ENCODE data around the gene SH3GL2. TPM values are rescaled to one million over a fixed set of nuclear protein-coding genes. Genes with fewer than 3 reads are reported as not detected.

The SH3GL2 gene
- polyA plus RNA-seq, 1 donor (not counting 4 experiments of a cell fraction or from before 2014, with no cell fraction given): not detected

DNA sequence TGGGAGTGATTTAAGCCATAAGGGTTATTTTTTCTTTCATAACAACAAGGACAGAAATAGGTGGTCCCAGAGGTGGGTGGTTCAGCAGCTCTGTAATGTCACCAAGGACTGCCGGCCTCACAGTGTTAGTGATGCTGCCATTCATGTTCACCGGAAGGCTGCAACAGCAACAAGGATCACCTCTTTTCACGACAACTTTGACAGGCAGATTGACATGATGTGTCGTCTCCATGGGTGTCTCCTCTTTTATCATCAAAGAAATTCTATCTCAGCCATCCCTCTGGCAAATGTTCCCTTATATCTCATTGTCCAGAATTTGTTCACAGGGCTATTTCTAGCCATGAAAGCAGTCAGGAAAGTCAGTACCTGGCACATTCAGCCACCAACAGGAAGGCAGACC lies 231.5 kb downstream of the SH3GL2 start:
- TF ChIP-seq, protein P1, sequence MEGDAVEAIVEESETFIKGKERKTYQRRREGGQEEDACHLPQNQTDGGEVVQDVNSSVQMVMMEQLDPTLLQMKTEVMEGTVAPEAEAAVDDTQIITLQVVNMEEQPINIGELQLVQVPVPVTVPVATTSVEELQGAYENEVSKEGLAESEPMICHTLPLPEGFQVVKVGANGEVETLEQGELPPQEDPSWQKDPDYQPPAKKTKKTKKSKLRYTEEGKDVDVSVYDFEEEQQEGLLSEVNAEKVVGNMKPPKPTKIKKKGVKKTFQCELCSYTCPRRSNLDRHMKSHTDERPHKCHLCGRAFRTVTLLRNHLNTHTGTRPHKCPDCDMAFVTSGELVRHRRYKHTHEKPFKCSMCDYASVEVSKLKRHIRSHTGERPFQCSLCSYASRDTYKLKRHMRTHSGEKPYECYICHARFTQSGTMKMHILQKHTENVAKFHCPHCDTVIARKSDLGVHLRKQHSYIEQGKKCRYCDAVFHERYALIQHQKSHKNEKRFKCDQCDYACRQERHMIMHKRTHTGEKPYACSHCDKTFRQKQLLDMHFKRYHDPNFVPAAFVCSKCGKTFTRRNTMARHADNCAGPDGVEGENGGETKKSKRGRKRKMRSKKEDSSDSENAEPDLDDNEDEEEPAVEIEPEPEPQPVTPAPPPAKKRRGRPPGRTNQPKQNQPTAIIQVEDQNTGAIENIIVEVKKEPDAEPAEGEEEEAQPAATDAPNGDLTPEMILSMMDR (optimal IDR thresholded peaks at IDR 0.05 in 1 of 3, IDR thresholded peaks at IDR 0.05 in 1 of 3, conservative IDR thresholded peaks at IDR 0.05 in 1 of 3; ENCODE audit: extremely low read depth in 1 of 3, insufficient read depth in 2 of 3, low read length in 3 of 3): no peak
- no peak for TF ChIP-seq EZH2 (IDR thresholded peaks at IDR 0.05; ENCODE audit: low read length)
- DNase-seq (ENCODE audit: low read depth, low spot score) (no peak), FAIRE-seq (no peak)
- Histone ChIP-seq H3K9me1 (ENCODE audit: control insufficient read depth, extremely low read depth, insufficient read depth, low read length) (no peaks in the 10 kb centered on the region), H3K9me3 (ENCODE audit: control insufficient read depth, low read depth, low read length) (no peaks in the 10 kb centered on the region), H3K4me2 (ENCODE audit: control insufficient read depth, extremely low read depth, insufficient read depth, low read depth, low read length) (no peak overlapping the region), H3K79me2 (ENCODE audit: control insufficient read depth, insufficient read depth, low read length) (no peaks in the 10 kb centered on the region), H3K4me3 (ENCODE audit: control insufficient read depth in 2 of 3, extremely low read depth in 1 of 3, insufficient read depth in 2 of 3, low read depth in 1 of 3, low read length in 3 of 3) (no peak overlapping the region), H3K27ac (ENCODE audit: control insufficient read depth, insufficient read depth, low read length) (no peak overlapping the region), H3K27me3 (ENCODE audit: control insufficient read depth, extremely low read depth, insufficient read depth, low read length) (no peaks in the 10 kb centered on the region), H3K36me3 (ENCODE audit: control insufficient read depth in 2 of 2, extremely low read depth in 1 of 2, insufficient read depth in 2 of 2, low read length in 2 of 2) (no peaks in the 10 kb centered on the region), H3K4me1 (ENCODE audit: control insufficient read depth, extremely low read depth, insufficient read depth, low read length) (no peaks in the 10 kb centered on the region), H2AFZ (ENCODE audit: control insufficient read depth, low read length) (no peak overlapping the region), H4K20me1 (ENCODE audit: control insufficient read depth, extremely low read depth, insufficient read depth, low read length) (no peaks in the 10 kb centered on the region), H3K9ac (ENCODE audit: control insufficient read depth, extremely low read depth, insufficient read depth, low read length) (no peak overlapping the region)
- dilution Hi-C loops (cut with MboI; ENCODE audit: extremely low pct_ligation_motif_present, low sequenced_read_pairs): no loop called here

DNA sequence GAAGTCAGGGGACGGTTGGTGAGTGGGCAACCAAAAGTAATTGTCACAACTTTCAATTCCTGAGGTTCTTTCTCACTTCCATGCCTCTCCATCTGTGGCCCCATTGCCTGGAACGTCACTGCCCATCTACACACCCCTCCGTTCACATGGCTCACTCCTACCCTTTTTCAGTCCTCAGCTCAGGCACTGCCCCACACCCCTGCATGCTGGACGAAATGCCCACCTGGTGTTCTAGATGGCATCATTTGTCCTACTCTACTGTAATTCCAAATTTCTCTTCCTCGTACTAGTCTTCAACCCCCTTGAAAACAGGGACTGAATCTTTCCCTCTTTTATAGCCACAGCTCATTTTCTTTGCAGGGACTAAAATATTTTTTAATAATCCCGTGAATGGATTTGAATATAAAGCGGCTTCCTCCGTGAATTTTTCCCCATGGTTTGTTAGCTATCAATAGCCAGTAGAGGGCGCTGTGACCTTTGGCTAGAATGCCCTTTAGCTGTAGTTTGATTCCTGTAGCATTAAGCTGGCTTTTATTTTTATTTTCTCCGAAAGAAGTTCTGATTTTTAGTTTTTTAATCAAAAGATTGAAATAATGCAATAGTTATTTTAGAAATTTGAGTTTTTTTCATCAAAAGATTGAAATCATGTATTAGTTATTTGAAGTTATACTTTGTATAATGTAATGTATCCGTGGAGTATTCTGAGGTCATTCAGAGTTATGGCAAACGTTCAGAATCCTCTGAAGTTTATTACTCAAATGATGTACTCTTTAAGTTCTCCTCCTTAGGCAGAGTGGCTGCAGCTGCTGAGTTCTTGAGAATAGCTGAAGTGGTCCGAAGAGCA lies 232.1 kb downstream of the SH3GL2 start:
- Histone ChIP-seq H3K4me2 (ENCODE audit: control insufficient read depth, extremely low read depth, insufficient read depth, low read depth, low read length) (no peak overlapping the region), H3K4me1 (ENCODE audit: control insufficient read depth, extremely low read depth, insufficient read depth, low read length) (no peaks in the 10 kb centered on the region), H3K27ac (ENCODE audit: control insufficient read depth, insufficient read depth, low read length) (no peak overlapping the region), H3K9ac (ENCODE audit: control insufficient read depth, extremely low read depth, insufficient read depth, low read length) (no peak overlapping the region), H3K9me3 (ENCODE audit: control insufficient read depth, low read depth, low read length) (no peaks in the 10 kb centered on the region), H4K20me1 (ENCODE audit: control insufficient read depth, extremely low read depth, insufficient read depth, low read length) (no peaks in the 10 kb centered on the region), H3K36me3 (ENCODE audit: control insufficient read depth in 2 of 2, extremely low read depth in 1 of 2, insufficient read depth in 2 of 2, low read length in 2 of 2) (no peaks in the 10 kb centered on the region), H3K27me3 (ENCODE audit: control insufficient read depth, extremely low read depth, insufficient read depth, low read length) (no peaks in the 10 kb centered on the region), H2AFZ (ENCODE audit: control insufficient read depth, low read length) (no peak overlapping the region), H3K9me1 (ENCODE audit: control insufficient read depth, extremely low read depth, insufficient read depth, low read length) (no peaks in the 10 kb centered on the region), H3K79me2 (ENCODE audit: control insufficient read depth, insufficient read depth, low read length) (no peaks in the 10 kb centered on the region), H3K4me3 (ENCODE audit: control insufficient read depth in 2 of 3, extremely low read depth in 1 of 3, insufficient read depth in 2 of 3, low read depth in 1 of 3, low read length in 3 of 3) (no peak overlapping the region)
- TF ChIP-seq, protein P1 (optimal IDR thresholded peaks at IDR 0.05 in 1 of 3, IDR thresholded peaks at IDR 0.05 in 1 of 3, conservative IDR thresholded peaks at IDR 0.05 in 1 of 3; ENCODE audit: extremely low read depth in 1 of 3, insufficient read depth in 2 of 3, low read length in 3 of 3): peak; percentile 53 to 75 (median 62)
- TF ChIP-seq EZH2 (IDR thresholded peaks at IDR 0.05; ENCODE audit: low read length): no peak
- dilution Hi-C loops (cut with MboI; ENCODE audit: extremely low pct_ligation_motif_present, low sequenced_read_pairs): no loop called here
- no peak for DNase-seq (ENCODE audit: low read depth, low spot score)
- no peak for FAIRE-seq
